RCC 7860 (cell line): ENCODE data around the gene NGF.
A peak's percentile ranks its signal among the peaks of the same experiment; 100 is the strongest.
"Not testable (repeated sequence)": the region's sequence is repeated elsewhere in the genome, so short reads cannot be mapped to it uniquely, and the experiment has no call there.

Experiments used
- DNase-seq: peaks from one replicate; pipeline ENCODE4 v3.0.0-alpha.2; 2015; ENCODE audit warnings: low spot score
- FAIRE-seq: peaks from 2 replicates; lab custom pipeline; 2012; peaks lifted over from hg19 to GRCh38; lab: Jason Lieb, UNC

Gene NGF

DNA sequence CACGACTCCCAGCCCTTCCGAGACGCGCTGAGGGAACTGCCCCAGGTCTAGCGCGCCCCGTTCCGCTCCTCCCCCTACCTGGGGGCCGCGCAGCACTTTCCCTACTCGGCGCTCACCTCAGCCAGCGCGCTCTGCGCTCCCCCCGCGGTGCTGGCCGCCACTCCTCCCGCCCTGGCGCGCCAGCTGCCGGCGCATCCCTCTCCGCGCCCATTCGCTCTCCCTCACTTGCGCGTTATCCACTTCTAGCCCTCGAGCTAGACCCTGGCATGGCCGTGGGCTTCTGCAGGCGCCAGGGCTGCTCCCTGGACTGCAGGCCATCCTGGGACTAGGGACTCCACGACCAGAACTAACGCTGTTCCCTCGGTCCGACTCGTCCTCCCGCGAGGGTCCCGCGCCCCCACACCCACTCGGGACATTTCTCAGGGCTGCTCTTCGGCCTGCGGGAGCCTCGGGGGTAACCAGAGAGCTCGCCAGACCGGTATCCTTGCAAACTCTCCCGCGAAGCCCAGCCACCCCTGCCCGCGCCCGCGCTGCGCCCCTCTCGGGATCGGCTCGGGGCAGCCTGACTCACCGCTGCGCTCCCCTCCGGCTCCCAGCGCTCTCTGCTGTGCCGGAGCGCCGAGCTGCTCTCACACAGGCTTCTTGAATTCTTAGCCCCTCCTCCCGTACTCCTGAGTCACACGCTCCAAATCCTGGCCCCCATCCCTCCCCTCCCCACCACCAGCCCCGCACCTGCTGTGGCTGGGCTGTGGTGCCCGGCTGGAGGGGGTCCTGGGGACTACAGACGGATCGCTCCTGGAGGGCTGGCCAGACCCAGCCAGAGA lies at the start of gene NGF:
TSS of gene NGF (minus strand) at position 617 of the 824 bp plus-strand sequence. CDS start 51,454 bp downstream, outside the sequence.
- no peak for FAIRE-seq
- DNase-seq, result no peak

DNA sequence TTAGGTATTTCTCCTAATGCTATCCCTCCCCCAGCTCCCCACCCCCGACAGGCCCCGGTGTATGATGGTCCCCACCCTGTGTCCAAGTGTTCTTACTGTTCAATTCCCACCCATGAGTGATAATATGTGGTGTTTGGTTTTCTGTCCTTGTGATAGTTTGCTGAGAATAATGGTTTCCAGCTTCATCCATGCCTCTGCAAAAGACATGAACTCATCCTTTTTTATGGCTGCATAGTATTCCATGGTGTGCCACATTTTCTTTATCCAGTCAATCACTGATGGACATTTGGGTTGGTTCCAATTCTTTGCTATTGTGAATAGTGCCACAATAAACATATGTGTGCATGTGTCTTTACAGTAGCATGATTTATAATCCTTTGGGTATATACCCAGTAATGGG lies 45.4 kb upstream of the NGF start:
- FAIRE-seq, DNase-seq: not testable (repeated sequence)

DNA sequence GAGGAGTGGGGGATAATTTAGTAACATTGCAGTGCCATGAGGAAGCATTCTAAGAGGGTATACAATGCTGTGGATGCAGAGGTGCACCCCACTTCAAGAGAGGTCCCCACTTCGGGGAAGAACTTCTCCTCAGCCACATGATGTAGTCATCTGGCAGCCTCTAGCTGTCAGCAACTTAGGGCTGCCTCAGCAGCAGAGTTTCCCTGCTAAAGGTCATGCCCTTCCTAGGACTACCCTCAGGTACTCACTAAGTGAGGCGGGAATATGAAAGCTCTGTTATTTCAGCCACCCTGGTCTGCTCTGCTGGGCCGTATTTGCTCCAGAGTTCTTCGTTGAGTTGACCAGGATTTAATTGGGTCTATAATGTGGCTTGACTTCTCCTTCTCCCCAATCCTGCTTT lies 41.9 kb upstream of the NGF start:
- FAIRE-seq, result no peak
- no peak for DNase-seq

DNA sequence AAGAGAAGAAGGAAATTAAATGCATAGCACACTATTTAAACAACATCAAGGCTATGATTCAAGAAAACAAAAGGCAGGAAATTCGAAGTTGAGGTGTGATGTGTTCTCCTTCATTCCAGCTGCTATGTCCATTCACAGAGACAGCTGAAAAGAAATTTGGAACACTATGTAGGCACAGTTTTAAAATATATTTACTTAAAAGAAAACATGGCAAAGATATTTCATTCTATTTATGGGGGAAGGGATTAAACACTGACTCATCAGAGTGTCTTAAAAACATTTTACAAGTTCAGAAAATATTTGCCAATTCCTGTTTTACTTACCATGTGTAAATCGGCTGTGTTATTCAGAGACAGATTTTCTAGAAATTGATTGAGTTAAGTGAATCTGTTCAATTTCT lies 39.4 kb upstream of the NGF start:
- DNase-seq (no peak), FAIRE-seq (no peak)

DNA sequence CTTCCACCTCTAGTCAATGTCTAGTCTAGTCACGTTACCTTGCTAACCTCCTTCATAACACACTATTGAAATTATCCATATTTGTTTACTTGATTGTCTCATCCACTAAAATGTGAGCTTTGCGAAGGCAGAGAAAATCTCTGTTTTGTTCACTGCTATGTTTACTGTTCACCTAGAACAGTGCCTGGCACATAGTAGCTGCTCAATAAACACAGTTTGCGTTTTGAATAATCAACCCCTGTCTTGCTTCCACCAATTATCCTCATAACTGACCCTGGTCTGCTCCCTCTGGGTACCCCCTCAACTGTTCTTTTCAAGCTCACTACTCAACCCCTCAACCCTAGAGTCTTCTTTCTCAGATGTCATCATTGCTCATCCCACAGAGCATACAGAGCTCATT lies 36.5 kb upstream of the NGF start:
- DNase-seq (no peak), FAIRE-seq (no peak)

DNA sequence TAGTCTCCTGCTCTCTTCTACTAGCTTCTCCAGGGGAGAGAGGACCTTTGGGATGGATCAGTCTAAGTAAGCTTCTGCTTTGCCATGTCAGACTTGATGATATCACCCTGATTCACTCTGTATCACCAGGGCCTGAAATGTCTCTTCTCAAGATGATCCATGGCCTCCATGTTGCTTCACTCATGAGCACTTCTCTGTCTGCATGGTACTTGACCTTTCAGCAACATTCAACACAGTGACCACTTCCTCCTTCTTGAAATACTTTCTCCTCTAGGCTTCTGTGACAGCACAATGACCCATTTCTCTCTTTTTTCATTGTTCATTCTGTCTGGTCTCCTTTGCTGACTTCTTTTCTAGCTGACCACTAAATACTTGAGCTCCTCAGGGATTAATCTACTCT lies 35.3 kb upstream of the NGF start:
- FAIRE-seq (peak; percentile 80), DNase-seq (peak; percentile 89)

DNA sequence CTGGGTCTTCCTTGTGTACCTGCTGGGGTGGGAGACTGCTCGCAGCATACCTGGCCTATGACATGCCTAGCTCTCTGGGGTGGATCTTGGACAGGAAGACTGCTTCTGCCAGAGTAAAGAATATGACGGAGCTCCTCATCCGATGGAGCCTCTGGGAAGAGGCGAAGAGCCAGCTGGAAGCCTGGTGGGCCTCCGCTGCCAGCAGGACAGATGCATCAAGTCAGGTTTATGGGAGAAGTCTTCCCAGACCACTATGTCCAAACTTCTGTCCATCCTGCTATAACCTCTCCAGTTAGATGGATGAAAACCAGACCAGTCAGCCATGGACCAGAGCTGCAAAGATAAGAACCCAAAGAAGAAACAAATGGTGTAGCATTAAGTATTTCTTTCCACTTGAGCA lies 27.7 kb upstream of the NGF start:
- DNase-seq, result no peak
- FAIRE-seq, result no peak

DNA sequence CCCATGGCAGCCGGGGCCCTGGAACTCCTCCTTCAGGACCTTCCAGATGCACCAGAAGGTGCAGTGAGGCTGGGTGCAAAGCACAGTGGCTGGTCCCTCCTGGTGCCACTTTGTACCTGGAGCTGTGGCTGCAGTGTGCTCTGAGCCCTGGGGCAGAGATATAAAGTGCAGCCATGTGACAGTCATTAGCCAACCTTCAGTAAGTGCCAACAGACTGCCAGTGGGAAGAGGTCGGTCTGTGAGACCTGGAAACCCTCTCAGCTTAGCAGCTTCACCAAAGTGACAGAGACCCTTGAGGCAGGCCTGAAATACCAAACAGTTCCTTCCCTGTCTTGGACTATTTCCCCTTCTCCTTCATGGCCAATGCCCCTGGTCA lies 26.7 kb upstream of the NGF start:
- no peak for FAIRE-seq
- no peak for DNase-seq

DNA sequence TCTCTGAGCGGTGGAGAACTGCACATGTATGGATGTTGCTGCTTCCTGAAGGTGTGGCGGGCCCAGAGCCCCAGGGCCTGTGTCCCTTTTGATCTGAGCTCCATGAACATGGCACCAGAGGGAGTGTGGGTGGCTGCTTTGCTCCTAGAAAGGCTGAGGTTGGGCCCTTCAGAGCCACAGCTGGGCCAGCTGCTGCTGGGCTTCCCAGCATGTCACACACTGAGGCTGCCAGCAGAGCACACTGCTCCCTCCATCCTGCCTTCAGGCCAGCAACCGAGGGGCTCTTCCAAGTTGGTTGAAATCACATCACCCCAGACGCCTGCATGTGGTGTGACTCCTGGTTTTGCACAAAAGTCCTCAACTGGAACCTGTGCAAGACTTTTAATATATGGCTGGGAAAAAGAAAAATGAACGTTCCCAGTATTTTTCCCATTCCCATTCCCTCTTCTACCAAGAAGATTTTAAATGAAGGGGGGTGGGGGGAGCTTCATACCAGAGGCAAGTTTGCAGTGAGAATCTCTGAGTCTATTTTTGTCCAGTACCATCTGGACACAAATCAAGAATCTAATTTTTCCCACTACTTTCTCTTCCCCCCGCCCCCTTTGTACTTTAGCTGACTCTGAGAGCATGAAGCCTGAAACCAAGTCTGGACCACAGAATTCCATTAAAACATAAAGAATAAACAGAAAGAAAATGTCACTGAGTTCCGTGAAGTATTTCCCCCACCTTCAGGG lies 26.2 kb upstream of the NGF start:
- no peak for DNase-seq
- FAIRE-seq, result no peak

DNA sequence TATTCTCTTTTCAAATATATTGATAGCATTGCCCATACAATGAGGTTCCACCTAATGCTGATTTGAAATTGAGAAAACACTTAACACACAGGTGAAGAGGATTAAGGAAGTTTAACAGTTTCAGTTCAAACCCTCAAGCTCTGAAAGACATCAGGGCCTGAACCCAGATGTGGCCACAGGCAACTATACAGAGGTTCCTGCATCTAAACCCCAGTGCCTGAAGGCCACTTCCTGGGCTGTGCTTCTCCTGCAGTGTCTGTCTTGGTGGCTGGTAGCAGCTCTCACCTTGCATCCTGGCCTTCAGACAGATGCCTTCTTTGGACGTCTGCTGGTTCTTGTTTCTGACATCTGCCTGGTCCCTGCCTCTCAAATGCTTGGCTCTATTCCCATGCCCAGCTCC lies 25.1 kb upstream of the NGF start:
- FAIRE-seq, result no peak

DNA sequence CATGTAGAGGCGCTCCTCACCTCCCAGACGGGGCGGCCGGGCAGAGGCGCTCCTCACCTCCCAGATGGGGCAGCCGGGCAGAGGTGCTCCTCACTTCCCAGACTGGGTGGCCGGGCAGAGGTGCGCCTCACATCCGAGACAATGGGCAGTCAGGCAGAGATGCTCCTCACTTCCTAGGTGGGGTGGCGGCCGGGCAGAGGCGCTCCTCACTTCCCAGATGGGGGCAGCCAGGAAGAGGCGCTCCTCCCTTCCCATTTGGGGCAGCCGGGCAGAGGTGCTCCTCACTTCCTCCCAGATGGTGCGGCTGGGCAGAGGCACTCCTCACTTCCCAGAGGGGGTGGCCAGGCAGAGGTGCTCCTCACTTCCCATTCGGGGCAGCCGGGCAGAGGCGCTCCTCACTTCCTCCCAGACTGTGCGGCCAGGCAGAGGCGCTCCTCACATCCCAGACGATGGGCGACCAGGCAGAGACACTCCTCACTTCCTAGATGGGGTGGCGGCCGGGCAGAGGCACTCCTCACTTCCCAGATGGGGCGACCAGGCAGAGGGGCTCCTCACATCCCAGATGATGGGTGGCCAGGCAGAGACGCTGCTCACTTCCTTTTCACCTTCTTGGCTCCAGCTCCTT lies 22.6 kb upstream of the NGF start:
- not testable (repeated sequence) for DNase-seq, FAIRE-seq

More for the DNA sequence above, 25.1 kb upstream of the NGF start:
- DNase-seq, result no peak

DNA sequence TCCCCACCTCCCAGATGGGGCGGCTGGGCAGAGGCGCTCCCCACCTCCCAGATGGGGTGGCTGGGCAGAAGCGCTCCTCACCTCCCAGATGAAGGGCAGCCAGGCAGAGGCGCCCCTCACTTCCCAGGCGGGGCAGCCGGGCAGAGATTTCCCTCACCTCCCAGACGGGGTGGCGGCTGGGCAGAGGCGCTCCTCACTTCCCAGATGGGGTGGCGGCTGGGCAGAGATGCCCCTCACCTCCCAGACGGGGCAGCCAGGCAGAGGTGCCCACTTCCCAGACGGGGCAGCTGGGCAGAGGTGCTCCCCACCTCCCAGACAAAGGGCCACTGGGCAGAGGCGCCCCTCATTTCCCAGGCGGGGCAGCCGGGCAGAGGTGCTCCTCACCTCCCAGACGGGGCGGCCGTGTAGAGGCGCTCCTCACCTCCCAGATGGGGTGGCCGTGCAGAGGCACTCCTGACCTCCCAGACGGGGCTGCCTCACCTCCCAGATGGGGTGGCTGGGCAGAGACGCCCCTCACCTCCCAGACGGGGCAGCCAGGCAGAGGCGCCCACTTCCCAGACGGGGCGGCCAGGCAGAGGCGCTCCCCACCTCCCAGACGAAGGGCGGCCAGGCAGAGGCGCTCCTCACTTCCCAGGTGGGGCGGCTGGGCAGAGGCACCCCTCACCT lies 21.9 kb upstream of the NGF start:
- not testable (repeated sequence) for FAIRE-seq, DNase-seq

DNA sequence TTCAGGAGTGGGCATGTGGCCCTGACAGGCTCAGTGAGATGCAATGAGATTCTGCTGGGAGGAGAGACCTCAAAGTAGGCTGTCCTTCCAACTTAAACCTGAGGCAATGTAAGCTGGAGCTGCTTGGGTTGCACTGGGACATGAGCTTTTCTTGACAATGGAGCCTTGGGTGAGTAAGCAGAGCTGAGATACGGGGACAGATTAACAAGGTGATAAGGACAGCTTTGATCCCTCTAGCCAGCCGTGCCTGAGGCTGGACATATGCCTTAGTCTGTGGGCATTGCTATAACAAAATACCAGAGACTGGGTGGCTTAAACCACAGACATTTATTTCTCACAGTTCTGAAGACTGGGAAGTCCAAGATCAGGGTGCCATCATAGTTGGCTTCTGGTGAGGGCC lies 18.3 kb upstream of the NGF start:
- no peak for FAIRE-seq
- DNase-seq, result no peak

DNA sequence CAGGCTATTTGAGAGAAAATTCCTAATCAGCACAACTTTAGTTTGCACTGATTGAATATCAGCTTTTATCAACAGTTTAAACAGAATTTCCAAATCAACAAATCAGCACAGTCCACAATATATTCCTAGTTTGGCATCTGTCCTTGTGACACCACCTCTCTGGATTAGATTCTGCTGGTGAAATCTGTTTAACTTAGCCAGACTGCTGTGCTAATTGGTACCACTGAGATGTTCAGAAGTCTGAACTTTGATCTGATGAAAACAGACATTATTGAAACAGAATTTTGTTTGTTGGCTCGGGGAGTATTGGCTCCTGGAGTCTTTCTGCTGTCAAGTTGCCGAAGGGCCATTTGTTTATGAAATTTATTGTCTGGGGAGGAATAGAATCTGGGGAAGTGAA lies 17.0 kb upstream of the NGF start:
- FAIRE-seq (no peak), DNase-seq (no peak)

DNA sequence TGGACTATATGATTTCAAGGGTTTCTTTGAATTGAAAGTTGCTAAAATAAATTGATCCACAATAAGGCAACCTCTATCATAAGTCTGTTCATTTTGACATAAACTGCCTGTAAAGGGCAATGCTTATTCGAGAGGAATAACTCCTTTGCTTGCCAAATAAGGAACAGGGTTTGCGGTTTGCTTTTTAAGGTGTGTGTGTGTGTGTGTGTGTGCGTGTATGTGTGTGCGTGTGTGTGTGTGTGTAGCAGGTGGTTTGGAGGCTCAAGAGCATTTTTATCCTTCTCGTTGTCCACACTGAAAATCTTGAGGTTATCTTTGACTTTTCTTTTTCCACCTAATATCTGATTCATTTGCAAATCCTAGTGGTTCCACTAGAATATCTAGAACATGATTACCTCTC lies 13.1 kb upstream of the NGF start:
- no peak for DNase-seq
- FAIRE-seq, result no peak

DNA sequence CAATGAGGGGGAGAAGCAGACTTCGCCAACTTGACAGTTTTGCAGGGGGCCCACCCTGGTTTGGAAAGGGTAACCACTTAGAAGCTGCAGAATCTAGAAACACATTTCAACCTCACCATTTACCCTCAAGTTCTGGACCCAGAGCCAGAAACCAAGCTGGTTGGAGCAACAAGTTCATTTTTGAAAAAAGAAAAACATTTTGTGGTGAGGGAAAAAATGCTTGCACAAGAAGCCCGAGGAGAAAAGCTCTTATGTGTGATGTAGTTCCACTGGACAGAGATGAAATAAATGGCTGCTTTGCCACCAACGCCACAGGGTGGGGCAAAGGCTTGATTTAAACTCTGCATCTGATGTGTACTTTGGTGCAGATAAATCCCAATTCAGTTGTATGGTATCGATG lies 10.6 kb upstream of the NGF start:
- no peak for FAIRE-seq

DNA sequence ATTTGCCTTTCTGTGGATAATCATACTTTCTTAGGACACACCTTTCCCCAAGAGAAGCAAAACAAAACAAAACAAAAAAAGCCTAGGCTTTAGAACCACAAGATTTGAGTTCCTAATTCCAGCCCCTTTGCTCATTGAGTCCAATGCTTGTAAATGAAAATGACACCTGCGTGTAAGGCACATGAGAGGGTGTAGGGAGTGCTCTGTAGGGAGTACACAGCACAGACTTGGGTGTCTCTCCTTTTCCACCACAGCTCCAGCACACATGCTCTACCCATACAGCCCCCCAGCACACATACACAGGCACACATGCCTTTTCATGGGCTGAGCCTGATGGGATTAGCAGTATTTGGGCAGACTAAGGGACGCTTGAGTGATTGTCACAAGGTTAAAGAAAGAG lies 9.2 kb upstream of the NGF start:
- DNase-seq (no peak), FAIRE-seq (no peak)

More for the DNA sequence above, 10.6 kb upstream of the NGF start:
- DNase-seq, result no peak

DNA sequence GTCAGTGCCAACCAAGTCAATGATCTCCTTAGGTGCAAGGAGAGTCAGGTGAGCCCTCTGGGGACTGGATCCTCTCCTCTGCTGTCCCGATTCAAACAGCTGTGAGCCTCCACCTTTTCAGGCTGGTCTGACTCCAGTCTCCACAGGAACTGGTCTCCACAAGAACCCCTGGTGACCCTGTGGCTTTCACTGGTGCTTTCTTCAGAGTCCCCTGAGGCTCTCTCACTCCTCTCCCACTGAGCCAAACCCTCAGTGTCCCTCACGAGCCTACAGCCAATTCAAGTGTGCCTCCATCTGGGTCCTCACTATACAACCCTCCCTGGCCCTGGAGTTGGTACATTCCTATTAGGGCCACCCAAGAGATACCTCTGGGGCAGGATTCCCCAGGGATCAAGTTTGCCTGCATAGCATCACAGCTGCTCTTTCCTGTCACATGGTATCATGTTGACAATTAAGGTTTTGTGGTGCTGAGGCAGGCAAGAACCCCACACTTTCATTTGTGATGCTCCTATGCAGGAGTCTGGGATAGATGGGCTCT lies 5.2 kb upstream of the NGF start:
- FAIRE-seq (no peak), DNase-seq (no peak)

DNA sequence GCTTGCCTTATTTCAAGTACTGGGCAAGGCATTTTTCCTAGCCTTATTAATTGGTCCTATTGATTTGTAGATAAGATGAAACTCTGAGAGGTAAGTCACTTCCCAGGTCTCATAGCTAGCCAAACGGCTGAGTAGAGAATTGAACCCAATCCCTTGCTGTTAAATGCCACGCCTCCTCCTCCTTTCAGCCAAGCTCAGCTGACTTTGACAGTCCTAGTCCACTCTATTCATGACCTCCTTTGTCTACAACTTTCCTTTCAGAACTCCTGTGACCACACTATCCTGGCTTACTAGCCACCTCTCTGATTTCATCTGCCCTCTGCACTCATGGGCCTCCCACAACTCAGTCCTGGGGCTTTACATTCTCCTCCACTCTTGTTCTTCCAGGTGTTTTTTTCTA lies 3.9 kb upstream of the NGF start:
- FAIRE-seq (no peak), DNase-seq (no peak)

DNA sequence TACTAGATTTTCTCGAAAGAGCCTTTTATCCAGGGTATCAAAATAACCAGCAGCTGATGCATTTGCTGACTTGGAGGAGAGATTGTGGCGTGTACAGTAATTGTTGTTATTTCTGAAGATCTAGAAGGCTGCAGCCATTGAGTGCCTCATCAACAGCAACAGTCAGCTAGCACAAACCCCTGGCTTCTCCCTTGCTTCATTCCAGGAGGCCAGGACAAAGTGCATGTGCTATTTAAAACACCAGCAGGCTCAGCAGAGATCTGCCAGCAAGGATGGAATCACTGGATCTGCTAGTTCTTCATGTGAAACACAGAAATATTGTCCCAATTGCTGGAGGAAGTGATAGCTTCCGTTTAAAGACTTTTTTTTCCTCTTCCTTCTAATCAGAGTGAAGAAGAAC lies 2.8 kb upstream of the NGF start:
- FAIRE-seq, result no peak
- no peak for DNase-seq

DNA sequence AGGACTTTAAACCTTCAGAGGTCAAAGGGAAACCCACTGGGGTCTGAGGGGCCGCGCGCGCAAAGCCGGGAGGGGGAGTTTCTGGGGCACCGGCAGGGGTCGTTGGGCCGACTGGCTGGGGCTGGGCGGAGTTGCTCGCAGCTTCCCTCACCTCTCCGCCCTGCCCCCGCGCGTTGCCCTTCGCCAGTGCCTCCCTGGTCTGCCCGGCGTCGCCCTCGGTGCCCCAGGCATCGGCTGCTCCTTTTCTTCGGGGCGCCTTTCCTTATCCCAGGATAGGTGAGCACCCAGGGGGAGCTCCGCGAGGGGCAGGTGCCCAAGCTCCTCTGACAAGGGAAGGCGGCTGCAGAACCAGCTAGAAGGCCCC lies 390 bp upstream of the NGF start:
- DNase-seq (no peak), FAIRE-seq (no peak)
